ENCODE measurements around the gene RFTN1.

The RFTN1 gene

DNA sequence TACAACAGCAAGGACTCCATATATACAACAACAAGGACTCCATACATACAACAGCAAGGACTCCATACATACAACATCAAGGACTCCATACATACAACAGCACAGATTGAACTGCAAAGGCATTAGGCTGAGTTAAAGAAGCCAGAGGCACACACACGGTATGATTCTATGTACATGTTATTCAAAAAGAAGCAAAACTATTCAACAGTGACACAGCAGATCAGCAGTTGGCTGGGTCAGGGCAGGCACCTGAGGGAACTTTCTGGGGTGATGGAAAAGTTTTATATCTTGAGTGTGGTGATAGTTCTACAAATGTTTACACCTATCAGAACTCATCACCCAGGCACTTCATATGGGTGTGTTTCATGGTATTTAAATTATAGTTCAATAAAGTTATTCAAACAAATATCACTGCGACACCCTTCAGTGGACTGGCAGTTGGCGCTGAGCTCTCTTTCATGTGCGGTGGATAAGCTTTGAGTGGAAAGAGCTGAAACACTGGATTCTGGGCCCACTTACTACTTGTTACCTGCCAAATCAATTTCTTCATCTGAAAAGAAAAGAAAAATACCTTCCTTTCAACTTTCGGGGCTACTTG lies 28.0 kb downstream of the RFTN1 start:
- DNase-seq, result no peak

DNA sequence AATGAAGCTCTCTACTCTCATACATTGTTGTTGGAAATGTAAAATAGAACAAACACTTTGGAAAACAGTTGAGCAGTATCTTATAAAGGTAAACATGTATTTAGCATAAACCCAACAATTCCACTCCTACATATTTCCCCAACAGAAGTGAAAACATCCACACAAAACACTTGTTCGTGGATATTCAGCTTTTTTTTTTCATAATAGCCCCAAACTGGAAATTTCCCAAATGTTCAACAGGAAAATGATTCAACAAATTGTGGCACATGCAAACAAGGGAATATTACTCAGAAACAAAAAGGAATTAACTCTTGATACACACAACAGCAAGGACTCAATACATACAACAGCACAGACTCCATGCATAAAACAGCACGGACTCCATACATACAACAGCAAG lies 28.5 kb downstream of the RFTN1 start:
- DNase-seq, result no peak

DNA sequence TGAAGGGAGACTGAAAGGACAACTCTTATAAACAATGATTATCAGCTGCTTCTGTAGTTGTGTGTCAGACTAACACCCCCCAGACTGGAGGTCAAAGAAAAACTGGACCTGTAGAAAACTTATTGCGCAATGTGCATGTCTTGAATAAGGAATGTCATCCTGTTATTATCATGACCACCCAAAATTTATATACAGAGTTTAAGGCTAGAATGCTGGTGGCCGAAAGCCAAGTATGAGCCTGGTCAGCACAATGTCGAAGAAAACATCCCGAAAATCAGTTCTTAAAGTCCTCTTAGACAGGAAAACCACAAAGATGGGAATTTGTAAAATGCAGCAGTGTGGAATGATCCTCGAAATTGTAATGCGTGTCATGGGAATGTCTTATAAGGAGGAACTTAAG lies 29.3 kb downstream of the RFTN1 start:
- no peak for DNase-seq

DNA sequence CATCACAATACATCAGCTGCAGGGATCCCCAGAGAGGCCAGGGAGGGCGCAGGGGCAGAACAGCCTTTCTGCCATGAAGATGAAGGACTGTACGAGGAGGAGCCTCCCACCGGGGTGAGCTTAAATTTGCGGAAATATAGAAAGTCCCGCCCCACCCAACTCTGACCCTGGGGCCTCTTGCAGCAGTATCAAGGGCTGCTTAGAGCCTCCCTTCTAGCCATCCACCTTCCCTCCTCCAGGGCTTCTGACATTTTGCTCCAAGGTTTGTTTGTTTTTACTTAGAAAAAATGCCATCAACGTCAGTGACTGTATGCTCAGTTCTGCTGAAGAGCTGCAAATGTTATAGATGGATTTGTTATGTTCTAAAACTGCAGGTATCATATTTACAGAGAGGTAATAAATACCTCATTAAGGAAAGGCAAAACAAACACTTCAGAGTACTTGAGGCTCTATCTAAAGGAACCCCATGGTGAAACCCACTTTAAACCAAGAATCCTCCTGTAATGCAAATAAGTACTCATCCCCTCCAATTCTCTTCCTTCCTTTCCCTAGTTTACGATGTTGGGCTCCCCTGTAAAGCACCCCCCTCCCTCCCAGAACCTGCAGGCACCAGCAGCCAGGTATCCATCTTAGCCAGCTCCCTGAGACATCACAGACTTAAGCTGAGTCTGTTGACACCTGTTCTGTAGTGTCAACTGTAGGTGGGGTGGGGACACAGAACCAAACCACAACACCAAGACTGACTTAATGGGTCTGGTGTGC lies 30.5 kb downstream of the RFTN1 start:
- peak; percentile 87 for DNase-seq

DNA sequence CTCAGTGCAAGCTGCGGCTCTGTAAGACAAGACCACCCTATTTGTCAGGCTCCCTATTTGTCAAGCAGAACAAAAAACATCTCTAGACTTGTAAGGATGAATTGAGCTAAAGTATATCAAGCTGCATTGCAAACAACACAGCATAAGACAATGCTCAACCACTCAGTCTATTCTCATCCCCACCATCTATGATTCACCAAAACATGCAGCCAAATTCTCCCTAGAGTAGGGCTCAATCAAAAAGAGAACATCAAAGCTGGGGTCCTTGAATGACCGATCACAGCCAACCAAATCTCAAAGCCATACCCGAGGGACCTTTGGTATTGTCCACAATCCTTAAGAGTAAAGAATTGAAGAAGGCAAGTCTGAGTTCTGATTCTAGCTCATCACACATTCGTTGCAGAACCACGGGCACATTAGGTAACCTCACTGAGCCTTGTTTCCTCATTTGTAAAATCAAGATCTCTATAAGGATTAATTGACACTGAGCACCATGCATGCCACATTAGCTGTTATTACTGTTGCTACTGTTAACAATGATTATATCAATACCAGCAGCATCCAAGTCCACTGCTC lies 31.2 kb downstream of the RFTN1 start:
- no peak for DNase-seq

DNA sequence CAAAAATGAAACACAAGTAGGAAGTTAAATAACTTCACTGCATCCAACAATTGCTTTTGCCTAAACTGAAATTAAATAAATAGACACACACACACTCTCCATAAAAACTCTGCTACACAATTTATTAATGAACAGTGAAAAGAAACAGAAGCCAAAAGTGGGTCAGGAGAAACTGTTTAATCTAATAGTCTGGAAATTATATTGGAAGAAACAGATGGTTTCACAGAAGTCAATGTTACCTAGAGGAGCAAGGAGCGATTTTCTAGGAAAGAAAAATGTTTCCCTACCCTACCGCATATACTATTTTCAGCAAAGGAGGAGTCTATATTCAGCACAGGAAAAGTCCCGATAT lies 32.0 kb downstream of the RFTN1 start:
- no peak for DNase-seq

DNA sequence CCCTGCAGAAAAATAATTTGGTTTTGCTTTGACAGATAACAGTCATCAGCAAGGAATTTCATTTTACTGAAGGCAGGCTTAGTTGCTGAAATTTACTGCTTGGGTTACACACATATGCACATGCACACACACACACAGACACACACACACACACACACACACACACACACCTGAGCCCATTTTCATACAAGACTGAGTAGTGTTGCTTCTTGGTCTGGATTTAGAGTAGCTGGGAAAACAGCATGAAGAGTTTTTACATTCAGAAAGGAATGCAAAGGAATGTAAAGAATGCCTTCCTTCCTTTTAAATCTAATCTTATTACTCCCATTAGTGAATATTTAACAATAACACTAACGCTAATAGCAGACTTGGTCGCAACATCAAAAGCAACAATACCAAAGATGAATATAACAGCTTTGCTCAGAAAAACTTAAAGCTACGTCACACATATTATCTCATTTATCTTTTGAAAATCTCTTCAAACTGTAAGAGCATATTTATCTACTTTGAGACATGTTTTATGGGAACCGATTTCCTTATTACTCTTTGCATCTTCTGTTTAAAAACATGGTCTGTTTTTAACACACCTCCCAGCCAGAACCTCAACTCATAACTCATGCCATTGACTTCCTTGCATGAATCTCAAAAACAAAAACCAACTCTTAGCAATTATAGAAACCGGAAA lies 32.5 kb downstream of the RFTN1 start:
- no peak for DNase-seq

DNA sequence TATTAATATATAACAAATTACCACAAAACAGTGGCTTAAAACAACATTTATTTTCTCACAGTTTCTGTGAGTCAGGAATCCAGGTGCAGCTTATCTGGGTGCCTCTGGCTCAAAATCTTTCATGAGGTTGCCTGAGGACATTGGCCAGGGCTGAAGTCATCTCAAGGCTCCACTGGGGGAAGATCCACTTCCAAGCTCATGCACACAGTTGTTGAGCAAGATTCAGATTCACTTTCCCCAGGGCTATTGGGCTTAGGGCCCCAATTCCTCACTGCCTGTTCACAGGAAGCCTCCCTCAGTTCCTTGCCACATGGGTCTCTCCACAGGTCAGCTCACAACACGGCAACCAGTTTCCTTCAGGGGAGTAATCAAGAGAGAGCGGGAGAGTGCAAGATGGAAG lies 35.0 kb downstream of the RFTN1 start:
- DNase-seq, result no peak

DNA sequence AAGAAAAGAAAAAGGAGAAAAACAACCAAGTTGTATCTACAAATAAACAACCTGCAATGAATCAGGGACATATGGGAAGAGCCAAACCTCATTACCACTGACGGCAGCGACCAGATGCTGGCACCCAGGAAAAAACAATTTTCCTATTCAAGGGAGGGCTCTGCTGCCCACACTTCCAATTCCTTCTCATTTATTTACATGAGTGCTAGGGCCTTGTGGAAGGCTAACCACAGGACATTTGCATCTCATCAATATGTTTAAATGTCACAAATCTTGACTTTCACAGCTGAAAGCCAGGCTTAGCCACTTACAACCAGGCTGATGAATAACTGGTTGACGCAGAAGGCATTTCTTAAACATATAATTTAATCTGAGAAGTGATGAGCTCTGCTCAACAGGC lies 36.0 kb downstream of the RFTN1 start:
- DNase-seq, result no peak

DNA sequence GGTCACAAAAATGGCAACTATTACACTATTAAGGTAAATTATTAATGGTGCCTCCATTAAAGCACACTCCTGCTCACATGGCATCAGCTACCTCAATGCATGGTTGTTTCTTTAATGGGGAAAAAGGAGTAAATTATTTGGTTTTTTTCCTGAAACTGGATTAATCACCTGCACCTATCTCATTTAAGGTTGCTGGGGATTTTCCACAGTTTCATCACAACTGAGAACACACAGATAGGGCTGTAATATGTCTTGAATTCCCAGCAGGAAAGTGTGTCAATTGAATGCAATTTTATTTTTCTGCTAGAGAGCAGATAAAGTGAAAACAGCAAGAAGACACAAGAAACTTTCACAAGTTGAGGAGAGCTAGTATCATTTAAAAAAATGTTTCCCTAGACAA lies 36.4 kb downstream of the RFTN1 start:
- DNase-seq, result no peak

DNA sequence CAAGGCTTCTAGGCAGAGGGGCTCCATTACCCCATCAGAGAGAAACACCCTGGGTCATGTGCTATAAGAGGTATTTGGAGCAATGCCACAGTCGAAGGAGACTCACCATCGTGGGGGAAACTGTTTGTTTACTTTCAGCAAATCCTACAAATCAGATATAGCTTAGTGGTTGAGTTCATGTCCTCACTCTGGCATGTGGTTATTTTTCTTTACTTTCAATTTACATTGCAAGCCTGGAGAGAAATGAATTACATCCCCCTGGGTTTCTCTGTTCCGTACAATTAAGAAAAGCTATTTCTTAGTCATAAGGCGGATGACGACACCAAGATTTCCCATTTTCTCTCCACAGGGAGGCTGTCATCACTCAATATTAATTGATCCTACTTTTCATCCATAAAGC lies 36.9 kb downstream of the RFTN1 start:
- no peak for DNase-seq

DNA sequence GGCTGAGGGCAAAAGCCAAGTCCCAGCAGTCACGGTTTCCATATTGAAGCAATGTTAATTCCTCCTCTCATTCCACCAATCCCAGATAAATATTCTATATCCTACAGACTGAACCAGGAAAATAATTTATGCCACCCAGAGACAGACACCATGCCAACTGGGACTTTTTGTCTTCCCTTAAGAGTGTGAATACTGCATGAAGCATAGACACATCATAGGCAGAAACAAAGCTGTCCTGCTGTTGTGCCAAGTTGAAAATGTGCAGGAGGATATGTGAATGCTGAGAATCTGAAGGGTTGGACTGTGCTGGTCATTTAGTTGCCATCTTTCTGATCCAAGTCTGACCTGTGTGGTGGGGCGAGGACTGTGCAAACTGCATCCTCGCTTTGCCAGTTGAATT lies 37.7 kb downstream of the RFTN1 start:
- no peak for DNase-seq

DNA sequence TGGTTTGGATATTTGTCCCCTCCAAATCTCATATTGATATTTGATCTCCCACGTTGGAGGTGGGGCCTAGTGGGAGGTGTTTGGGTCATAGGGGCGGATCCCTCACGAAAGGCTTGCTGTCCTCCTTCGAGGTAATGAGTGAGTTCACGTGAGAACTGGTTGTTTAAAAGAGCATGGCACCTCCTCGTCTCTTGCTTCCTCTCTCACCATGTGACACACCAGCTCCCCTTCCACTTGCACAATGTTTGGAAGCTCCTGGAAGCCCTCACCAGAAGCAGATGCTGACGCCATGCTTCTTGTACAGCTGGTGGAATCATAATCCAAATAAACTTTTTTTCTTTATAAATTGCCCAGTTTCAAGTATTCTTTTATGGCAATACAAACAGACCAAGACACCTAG lies 38.6 kb downstream of the RFTN1 start:
- no peak for DNase-seq

DNA sequence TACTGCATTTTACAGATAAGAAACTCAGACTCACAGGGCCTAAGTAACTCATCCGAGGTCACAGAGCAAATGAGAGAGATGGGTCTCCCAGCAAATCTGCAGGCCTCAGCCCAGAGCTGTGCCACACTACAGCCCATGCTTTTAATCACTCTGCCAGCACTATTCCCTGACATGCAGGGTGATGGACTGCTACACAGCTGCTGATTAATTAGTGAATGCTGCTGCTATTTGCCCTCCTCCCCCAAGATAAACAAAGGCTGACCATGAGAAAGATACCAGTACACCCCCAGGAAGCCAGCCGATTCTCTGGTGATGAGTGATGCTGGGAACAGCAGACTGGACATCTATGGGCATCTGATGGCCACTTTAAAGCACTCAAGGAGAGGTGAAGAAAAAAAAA lies 39.3 kb downstream of the RFTN1 start:
- DNase-seq, result no peak

DNA sequence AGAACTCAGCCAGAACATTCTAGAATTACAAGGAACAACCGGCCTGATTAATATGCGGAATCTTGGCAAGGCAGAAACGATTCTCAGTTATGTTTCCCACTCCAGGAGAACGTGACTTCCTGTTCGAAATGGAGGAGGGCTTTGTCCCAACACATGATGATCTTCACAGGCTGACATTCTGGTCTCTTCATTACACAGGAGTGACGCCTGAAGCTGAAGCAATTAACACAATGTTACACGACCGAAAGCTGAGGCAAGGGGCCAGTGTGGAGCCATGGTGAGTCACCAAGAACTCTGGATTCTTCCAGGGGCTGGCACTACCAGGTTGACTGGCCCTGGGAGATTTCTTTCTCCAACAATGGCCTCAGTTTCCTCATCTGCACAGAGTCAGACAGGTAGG lies 40.9 kb downstream of the RFTN1 start:
- no peak for DNase-seq

DNA sequence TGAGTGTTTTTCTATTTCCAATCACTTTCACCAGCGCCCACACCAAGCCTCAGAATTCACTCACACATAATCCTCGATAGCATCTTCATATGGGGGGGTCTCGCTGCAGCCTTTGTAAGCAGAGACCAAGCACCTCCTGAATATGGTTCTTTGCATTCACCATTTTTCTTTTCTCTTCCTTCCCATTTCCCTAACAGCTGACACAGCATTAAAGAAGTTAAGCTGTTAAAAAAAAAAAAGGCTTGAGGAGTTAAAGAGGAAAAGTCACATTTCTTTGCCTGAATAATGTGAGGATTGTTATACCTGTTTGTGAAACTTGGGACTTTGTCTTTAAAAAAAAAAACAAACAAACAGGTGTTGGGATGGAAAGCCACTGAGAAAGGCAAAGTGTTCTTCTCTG lies 41.6 kb downstream of the RFTN1 start:
- DNase-seq, result no peak

DNA sequence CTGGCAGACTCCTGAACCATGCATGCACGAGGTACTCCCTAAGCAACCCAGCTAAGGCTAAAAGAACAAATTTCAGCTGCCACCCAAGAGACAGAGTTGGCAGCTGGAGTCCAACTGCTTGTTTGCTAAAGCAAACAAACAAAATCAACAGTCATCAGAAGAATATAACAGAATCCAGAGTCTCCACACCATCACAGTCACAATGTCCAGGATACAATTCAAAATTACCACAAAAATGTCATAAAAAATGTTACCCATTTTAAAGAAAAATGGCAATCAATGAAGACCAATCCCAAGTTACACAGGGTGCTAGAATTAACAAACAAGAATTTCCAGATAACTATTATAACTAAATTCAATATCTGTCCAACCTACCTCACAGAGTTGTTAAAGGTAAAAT lies 42.9 kb downstream of the RFTN1 start:
- DNase-seq, result no peak

DNA sequence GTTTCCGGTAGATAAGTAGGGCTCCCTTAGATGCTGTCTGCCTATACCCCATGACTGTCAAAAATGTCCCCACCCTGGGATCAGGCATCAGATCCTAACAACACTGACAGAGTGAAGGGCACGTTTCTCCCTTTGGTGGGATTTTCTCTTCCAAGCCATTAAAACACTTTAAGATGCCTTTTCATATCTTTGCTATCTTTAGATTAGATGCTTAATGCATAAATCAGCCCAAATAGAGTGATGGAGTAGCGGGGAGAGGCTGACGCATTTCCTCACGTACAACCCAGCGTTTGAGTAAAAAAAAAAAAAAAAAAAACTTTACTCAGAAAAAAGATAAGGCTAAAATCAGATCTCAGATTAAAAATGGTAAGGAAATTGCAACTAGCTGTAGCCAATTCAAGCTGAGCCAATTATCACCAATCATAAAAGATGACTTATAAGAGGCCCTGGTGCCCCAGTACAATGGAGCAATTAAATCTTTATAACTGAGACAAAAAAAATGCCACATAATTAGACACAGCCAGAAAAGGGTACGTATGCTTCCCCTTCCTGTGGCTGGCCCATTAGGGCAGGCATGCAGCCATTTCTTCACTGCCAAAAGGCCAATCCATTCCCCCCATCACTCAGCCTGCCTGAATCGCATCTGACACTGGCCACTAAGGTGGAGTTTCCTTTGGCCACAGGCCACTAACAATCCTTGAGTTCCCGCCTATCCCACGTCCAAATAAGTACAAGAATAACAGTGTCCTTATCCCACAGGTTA lies 45.0 kb downstream of the RFTN1 start:
- DNase-seq, result no peak

DNA sequence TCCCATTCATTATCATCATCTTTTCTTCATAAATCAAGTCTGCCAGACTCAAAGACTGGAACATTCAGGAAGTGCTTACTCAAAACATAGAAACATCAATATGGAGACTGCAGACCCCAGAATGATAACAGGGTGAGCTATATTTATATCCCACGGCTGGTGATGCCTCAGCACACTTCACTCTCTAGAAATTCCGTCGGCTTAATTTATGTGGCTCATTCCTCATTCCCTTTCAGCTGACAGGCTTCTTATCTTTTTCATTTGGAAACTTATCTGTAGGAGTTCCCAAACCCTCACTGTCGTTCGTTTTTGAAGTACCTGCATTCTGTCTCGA lies 45.5 kb downstream of the RFTN1 start:
- no peak for DNase-seq

DNA sequence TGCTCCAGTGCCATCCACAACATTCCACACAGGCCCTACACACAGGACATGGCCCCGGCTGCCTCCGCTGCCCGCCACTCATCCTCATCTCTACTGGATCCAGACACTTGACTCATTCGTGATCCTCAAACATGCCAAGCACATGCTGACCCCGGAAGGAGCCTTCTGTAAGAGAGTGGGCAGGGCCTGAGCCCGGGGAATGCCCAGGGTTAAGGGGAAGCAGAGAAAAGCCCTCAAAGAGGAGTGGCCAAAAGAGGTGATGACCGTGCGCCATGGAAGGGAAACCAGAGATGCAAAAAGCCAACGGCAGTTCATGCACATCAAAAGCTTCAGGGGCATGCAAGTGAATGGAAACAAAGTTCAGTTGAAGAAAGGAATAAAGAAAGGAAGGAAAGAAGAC lies 46.1 kb downstream of the RFTN1 start:
- no peak for DNase-seq

DNA sequence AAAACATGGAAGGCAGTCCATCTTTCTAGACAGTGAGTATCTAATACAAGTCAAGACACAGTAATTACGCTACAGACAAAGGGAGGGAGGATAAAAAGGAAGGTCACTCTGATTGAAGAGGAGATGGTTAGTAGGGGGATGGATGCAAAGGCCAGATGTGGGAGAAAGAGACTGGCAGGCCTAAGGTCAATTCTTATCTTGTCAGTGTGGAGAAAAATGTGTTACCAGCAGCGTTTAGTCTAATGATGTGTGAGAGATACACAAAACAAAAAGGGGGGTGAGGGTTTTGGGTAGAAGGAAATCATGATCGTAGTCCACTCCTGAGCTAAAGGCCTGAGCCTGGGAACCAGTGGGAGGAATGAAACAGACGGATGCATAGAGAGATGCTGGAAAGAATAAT lies 46.7 kb downstream of the RFTN1 start:
- DNase-seq, result no peak

DNA sequence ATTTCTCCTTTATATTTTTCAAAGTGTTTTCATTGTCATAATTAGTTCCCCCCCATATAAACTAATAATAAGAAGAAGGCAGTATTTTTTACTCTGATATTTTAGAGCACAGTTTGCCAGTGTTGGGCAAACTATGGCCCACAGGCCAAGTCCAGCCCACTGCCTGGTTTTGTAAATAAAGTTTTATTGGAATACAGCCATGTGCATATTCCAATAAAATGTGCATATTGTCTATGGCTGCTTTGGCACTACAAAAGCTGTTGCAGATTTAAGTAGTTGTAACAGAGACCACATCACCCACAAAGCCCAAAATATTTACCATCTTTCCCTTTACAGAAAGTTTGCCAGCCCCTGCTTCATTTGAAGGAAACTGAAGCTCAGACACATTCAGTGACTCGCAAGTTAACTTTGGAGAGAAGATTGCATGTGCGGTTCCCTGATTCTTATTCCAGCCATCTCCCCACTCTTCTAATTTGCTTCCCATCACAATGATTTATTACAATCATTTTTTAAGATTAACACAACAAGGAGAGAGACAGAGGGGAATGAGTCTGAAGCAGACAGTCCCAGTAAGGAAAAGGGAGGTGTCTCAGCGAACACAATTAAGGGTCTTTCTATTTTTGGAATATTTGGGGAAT lies 48.9 kb downstream of the RFTN1 start:
- DNase-seq, result no peak

DNA sequence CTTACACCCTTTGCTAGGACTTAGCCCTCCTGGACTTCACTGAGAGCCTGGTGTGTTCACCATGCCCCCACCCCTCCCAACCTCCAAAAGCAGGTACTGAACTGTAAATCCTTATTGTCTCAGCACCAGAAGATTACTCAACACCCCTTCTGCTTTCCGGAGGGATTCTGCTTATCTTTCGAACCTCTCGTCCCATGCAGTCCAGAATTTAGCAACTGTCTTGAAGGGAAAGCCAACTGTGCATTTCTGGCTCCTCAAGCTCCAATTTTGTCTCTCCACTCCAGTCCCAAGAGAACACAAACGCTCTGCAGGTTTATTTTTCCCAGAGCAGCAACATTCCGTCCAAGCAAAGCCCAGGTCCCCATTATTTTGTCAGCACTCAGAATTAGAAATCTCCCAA lies 49.6 kb downstream of the RFTN1 start:
- no peak for DNase-seq

Measured in DMS53 (cell line).